ENCODE results near the gene CXCR3. TPM values are rescaled to one million over a fixed set of nuclear protein-coding genes. Genes with fewer than 3 reads are reported as not detected.
"Not testable (repeated sequence)": the region's sequence is repeated elsewhere in the genome, so short reads cannot be mapped to it uniquely, and the experiment has no call there.

Gene CXCR3
- total RNA-seq, 2 donors from 2014 or later, result 2.1 to 3.9 TPM

GRCh38 chrX:71662654-71663053 is 44.3 kb upstream of the CXCR3 start:
- H3K27me3 ChIP-seq; intact Hi-C loops (cut with DNase I); H3K9ac ChIP-seq (ENCODE audit: low read depth in 2 of 2, low read length in 2 of 2); H3K27ac ChIP-seq; H3K36me3 ChIP-seq; H3K4me3 ChIP-seq; H3K9me3 ChIP-seq; H3K4me1 ChIP-seq: not testable (repeated sequence)
- DNase-seq, result peak; percentile 14

GRCh38 chrX:71661919-71662318 is 43.6 kb upstream of the CXCR3 start:
- H3K4me3 ChIP-seq, result no peak overlapping the region
- intact Hi-C loops (cut with DNase I), result no loop called here
- no peaks in the 10 kb centered on the region for H3K4me1 ChIP-seq
- no peaks in the 10 kb centered on the region for H3K36me3 ChIP-seq
- no peak overlapping the region for H3K9ac ChIP-seq (ENCODE audit: low read depth in 2 of 2, low read length in 2 of 2)
- no peaks in the 10 kb centered on the region for H3K27me3 ChIP-seq
- H3K9me3 ChIP-seq, result no peaks in the 10 kb centered on the region
- DNase-seq, result no peak
- no peak for TF ChIP-seq CTCF (IDR thresholded peaks at IDR 0.05)
- no peak overlapping the region for H3K27ac ChIP-seq

GRCh38 chrX:71660562-71661416 is 42.5 kb upstream of the CXCR3 start:
- no peaks in the 10 kb centered on the region for H3K4me1 ChIP-seq
- H3K36me3 ChIP-seq, result no peaks in the 10 kb centered on the region
- no peak overlapping the region for H3K27ac ChIP-seq
- no peak for TF ChIP-seq CTCF (IDR thresholded peaks at IDR 0.05)
- no peaks in the 10 kb centered on the region for H3K9me3 ChIP-seq
- intact Hi-C loops (cut with DNase I), result no loop called here
- DNase-seq, result peak; percentile 12
- no peaks in the 10 kb centered on the region for H3K27me3 ChIP-seq
- H3K9ac ChIP-seq (ENCODE audit: low read depth in 2 of 2, low read length in 2 of 2), result no peak overlapping the region
- no peak overlapping the region for H3K4me3 ChIP-seq

GRCh38 chrX:71659959-71660358 is 41.6 kb upstream of the CXCR3 start:
- no peak for TF ChIP-seq CTCF (IDR thresholded peaks at IDR 0.05)
- DNase-seq, result peak; percentile 11
- Histone ChIP-seq H3K36me3 (no peaks in the 10 kb centered on the region), H3K27ac (no peak overlapping the region), H3K9me3 (no peaks in the 10 kb centered on the region), H3K4me1 (no peaks in the 10 kb centered on the region), H3K27me3 (no peaks in the 10 kb centered on the region), H3K9ac (ENCODE audit: low read depth in 2 of 2, low read length in 2 of 2) (no peak overlapping the region), H3K4me3 (no peak overlapping the region)
- intact Hi-C loops (cut with DNase I), result no loop called here

GRCh38 chrX:71659342-71659741 is 41.0 kb upstream of the CXCR3 start:
- no peak overlapping the region for H3K27ac ChIP-seq
- no peaks in the 10 kb centered on the region for H3K27me3 ChIP-seq
- no peak overlapping the region for H3K9ac ChIP-seq (ENCODE audit: low read depth in 2 of 2, low read length in 2 of 2)
- no peak overlapping the region for H3K4me3 ChIP-seq
- no peak for DNase-seq
- H3K4me1 ChIP-seq, result no peaks in the 10 kb centered on the region
- H3K36me3 ChIP-seq, result no peaks in the 10 kb centered on the region
- intact Hi-C loops (cut with DNase I), result no loop called here
- TF ChIP-seq CTCF (IDR thresholded peaks at IDR 0.05), result no peak
- no peaks in the 10 kb centered on the region for H3K9me3 ChIP-seq

GRCh38 chrX:71657267-71657666 is 39.0 kb upstream of the CXCR3 start:
- intact Hi-C loops (cut with DNase I), result no loop called here
- DNase-seq, result no peak
- Histone ChIP-seq H3K9ac (ENCODE audit: low read depth in 2 of 2, low read length in 2 of 2) (no peak overlapping the region), H3K36me3 (no peaks in the 10 kb centered on the region), H3K4me3 (no peak overlapping the region), H3K27ac (no peak overlapping the region), H3K4me1 (no peaks in the 10 kb centered on the region), H3K9me3 (no peaks in the 10 kb centered on the region), H3K27me3 (no peaks in the 10 kb centered on the region)
- TF ChIP-seq CTCF (IDR thresholded peaks at IDR 0.05), result no peak
